C4-2B (cell line): ENCODE data around the gene STIM1.
"Not testable (repeated sequence)": the region's sequence is repeated elsewhere in the genome, so short reads cannot be mapped to it uniquely, and the experiment has no call there.

ENCODE experiments used
- H3K27ac ChIP-seq: fragments of 450-650 bp; 2 replicates; pipeline ENCODE4 v1.5.1; 2017
- ZFX ChIP-seq: fragments of 450-650 bp; IDR thresholded peaks from 2 replicates; pipeline ENCODE4 v1.6.1; 2017
- TF ChIP-seq, protein P1 (sequence below): fragments of 450-650 bp; conservative IDR thresholded peaks from 2 replicates; pipeline ENCODE4 v1.5.1; 2017; ENCODE audit warnings: mild to moderate bottlenecking

Gene STIM1

DNA sequence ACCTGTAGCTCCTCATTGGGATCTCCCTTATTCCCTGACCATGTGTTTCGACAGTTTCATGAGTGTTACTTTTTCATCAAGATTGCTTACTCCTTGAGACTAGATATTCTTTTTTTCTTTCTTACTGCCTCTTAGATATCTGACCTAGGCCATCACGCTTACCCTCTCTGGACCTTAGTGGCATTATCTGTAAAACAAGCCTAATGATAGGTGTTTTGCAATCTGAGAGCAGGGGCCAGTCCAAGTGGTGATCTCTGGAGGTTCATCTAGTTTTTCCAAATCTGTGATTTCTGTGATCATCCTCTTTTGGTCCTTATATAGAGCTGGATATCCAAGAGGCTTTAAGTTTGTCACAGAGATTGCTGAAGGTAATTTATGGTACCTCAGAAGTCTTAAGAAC is 34.5 kb downstream of the STIM1 start:
- TF ChIP-seq, protein P1, sequence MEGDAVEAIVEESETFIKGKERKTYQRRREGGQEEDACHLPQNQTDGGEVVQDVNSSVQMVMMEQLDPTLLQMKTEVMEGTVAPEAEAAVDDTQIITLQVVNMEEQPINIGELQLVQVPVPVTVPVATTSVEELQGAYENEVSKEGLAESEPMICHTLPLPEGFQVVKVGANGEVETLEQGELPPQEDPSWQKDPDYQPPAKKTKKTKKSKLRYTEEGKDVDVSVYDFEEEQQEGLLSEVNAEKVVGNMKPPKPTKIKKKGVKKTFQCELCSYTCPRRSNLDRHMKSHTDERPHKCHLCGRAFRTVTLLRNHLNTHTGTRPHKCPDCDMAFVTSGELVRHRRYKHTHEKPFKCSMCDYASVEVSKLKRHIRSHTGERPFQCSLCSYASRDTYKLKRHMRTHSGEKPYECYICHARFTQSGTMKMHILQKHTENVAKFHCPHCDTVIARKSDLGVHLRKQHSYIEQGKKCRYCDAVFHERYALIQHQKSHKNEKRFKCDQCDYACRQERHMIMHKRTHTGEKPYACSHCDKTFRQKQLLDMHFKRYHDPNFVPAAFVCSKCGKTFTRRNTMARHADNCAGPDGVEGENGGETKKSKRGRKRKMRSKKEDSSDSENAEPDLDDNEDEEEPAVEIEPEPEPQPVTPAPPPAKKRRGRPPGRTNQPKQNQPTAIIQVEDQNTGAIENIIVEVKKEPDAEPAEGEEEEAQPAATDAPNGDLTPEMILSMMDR: no peak
- no peak overlapping the region for H3K27ac ChIP-seq

DNA sequence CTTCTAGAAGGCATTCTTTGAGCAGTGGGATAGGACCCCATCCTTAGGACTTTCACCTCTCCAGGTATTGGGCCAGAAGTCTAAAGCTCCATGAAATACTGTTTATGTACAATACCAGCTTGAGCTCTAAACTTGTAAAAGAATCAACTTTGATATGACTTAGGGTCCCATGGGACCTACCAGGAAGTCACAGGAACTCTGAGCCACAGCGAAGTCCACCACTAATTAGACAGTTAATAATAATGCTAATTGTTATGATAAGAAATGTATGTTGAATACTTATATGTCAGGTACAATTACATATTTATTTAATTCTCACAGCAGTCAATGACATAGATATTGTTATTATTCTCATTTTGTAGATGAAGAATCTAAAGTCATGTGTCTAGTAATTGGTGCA is 35.3 kb downstream of the STIM1 start:
- H3K27ac ChIP-seq: no peak overlapping the region
- TF ChIP-seq, protein P1: no peak
- no peak for TF ChIP-seq ZFX

DNA sequence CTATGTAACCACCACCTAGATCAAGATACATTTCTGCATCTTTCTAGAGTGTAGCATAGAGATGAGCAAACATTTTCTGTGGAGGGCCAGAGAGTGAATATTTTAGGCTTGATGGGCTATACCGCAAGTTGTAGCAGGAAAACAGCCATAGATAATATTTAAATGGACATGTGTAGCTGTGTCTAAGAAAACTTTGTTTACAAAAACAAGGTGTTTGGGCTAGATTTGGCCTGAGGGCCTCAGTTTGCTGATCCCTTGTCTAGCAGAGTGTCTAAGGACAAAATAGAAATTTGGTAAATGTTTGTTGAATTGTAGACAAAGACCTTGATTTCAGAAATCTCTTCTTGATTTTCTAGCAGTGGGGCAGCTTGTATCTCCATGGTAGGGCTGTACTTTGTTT is 36.3 kb downstream of the STIM1 start:
- no peak overlapping the region for H3K27ac ChIP-seq
- TF ChIP-seq ZFX: no peak
- TF ChIP-seq, protein P1: no peak

DNA sequence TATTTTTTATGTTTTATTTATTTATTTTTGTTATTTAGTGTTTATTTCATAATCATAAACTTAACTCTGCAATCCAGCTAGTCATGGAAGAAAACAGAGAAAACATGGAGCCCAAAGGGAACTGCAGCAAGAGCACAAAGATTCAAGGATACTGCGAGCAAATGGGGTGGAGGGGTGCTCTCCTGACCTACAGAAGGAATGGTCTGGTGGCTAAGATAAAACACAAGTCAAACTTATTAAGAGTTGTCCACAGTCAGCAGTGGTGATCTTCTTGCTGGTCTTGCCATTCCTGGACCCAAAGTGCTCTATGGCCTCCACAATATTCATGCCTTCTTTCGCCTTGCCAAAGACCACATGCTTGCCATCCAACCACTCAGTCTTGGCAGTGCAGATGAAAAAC is 36.7 kb downstream of the STIM1 start:
- H3K27ac ChIP-seq: peak overlapping the region; percentile 57
- TF ChIP-seq ZFX: no peak
- TF ChIP-seq, protein P1: no peak

DNA sequence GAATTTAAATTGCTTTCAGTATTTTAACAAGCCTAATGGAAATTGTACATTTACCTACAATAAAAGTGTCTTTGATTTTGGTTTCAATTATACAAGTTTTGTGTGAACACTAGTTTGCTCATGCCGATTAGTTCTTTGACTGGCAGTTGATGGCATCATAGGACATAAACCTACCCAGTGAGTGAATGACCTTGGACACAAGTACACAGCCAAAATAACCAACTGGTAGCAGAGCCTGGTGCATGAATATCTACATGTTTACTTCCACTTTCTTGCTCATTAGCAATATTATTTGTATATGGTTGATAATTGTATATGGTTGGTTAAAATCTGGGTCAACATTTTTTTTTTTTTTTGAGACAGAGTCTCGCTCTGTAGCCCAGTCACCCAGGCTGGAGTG is 37.8 kb downstream of the STIM1 start:
- peak overlapping the region; percentile 80 for H3K27ac ChIP-seq
- TF ChIP-seq, protein P1: no peak

DNA sequence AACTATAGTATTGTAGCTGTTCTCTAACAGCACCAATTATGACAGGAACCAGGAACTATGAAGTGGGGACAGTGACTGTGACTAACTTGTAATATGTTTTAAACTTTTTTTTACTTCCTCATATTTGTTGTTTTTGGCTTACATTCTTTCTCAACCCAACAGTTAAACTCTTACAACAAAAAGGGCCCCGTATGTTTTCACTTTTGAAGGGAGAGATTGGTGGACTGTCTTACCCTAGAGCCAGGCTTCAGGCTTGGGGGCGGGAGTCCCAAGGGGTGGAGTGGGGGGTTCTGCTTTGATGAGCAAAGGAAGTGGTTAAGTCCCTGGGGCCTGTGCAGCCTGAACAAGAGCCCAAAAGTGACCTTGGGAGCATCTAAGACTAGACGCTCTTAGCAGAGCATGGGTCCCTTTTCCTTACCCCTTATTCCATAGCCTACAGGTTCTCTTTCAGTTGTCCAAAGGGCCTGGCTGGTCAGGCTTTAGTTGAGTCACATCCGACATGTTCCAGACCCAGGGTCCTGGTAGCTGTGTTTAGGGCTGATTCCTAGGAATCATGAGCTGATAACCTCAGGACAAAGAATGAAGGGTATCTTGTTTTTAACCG is 38.8 kb downstream of the STIM1 start:
- TF ChIP-seq, protein P1: no peak
- no peak for TF ChIP-seq ZFX
- peak overlapping the region; percentile 80 for H3K27ac ChIP-seq

DNA sequence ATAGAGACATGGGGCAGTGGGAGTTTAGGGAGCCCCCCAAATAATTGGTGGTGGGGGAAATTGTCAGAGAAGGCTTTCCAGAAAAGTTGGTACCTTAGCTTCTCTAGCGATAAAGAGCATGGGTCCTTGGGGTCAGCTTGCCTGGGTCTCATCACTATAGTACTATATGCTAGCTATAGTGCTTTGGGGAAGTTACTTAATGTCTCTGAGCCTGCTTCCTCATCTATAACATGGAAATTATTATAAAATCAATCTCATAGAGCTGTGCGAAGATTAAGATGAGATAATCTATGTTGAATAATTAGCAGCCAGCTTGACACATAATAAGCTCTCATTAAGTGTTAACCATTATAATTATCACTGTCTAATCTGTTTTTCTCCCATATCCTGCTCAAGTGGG is 41.2 kb downstream of the STIM1 start:
- TF ChIP-seq ZFX: no peak
- TF ChIP-seq, protein P1: no peak
- no peak overlapping the region for H3K27ac ChIP-seq

DNA sequence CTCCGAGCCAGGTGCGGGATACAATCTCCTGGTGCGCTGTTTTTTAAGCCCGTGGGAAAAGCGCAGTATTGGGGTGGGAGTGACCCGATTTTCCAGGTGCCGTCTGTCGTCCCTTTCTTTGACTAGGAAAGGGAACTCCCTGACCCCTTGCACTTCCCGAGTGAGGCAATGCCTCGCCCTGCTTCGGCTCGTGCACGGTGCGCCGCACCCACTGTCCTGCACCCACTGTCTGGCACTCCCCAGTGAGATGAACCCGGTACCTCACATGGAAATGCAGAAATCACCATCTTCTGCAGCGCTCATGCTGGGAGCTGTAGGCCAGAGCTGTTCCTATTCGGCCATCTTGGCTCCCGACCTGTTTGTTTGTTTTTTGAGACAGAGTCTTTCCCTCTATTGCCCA is 44.8 kb downstream of the STIM1 start:
- not testable (repeated sequence) for H3K27ac ChIP-seq
